Natural killer cell (primary cell): Measurements from ENCODE around the gene SPDL1. TPM values are rescaled to one million over a fixed set of nuclear protein-coding genes. Genes with fewer than 3 reads are reported as not detected.

Experiments used
- ATAC-seq, 3 donors: fragments of 150-1000 bp in 2 of 3; fragments of 200-7000 bp in 1 of 3; cut with Tn5 transposase; 1 replicate in 1 of 3; 2 replicates in 2 of 3; pipeline ENCODE4 v1.10.0; 2021; ENCODE audit warnings: mild to moderate bottlenecking in 2 of 3, moderate library complexity in 2 of 3
- DNase-seq, 2 donors: peaks; one replicate each; pipeline versions ENCODE4 v3.0.0 to v3.0.0-alpha.2; 2013 to 2021; ENCODE audit warnings: mixed read lengths in 1 of 2
- H3K27ac ChIP-seq: one replicate; pipeline ENCODE4 v1.5.1; 2013; ENCODE audit warnings: mild to moderate bottlenecking, low read length
- H3K27me3 ChIP-seq: one replicate; pipeline ENCODE4 v1.6.1; 2013; ENCODE audit warnings: low read length; ENCODE audit not compliant: control insufficient read depth, insufficient read depth
- H3K36me3 ChIP-seq: one replicate; pipeline ENCODE4 v1.6.1; 2013; ENCODE audit warnings: low read length; ENCODE audit not compliant: control insufficient read depth, insufficient read depth
- H3K4me1 ChIP-seq: one replicate; pipeline ENCODE4 v1.6.1; 2013; ENCODE audit warnings: low read length; ENCODE audit not compliant: control insufficient read depth, insufficient read depth
- H3K4me3 ChIP-seq: one replicate; pipeline ENCODE4 v1.5.1; 2013; ENCODE audit warnings: low read length
- H3K9me3 ChIP-seq: one replicate; pipeline ENCODE4 v1.6.1; 2013; ENCODE audit warnings: low read length; ENCODE audit not compliant: control insufficient read depth, insufficient read depth
- H3K27ac Mint-ChIP-seq, 2 donors: one replicate each; pipeline ENCODE4 v1.8.0; 2022; ENCODE audit warnings: mild to moderate bottlenecking in 2 of 2, mixed read lengths in 2 of 2, moderate library complexity in 1 of 2
- H3K27me3 Mint-ChIP-seq, 2 donors: one replicate each; pipeline ENCODE4 v1.8.0; 2022; ENCODE audit warnings: low read depth in 2 of 2, mixed read lengths in 2 of 2
- H3K36me3 Mint-ChIP-seq: one replicate; pipeline ENCODE4 v1.8.0; 2022; ENCODE audit warnings: mixed read lengths
- H3K4me1 Mint-ChIP-seq, 2 donors: one replicate each; pipeline ENCODE4 v1.8.0; 2022; ENCODE audit warnings: mixed read lengths in 2 of 2
- H3K4me3 Mint-ChIP-seq: one replicate; pipeline ENCODE4 v1.8.0; 2022; ENCODE audit warnings: mild to moderate bottlenecking, moderate library complexity, mixed read lengths
- H3K9me3 Mint-ChIP-seq, 2 donors: one replicate each; pipeline ENCODE4 v1.8.0; 2022; ENCODE audit warnings: mixed read lengths in 2 of 2
- WGBS: methylation state at CpG from one replicate; pipeline ENCODE4 v1.1.7; 2013; ENCODE audit warnings: missing lambda C conversion rate; ENCODE audit not compliant: insufficient coverage; 5-methylcytosine and 5-hydroxymethylcytosine counted together
- intact Hi-C: fragments of 100-400 bp; cut with micrococcal nuclease; formaldehyde crosslinking; loops from one replicate; pipeline ENCODE4 v1.14.2; 2022
- total RNA-seq, 4 donors: library from RNA; stranded (reverse); fragments of 120-200 nt in 1 of 4; gene quantifications; one replicate each; pipeline versions ENCODE4 v1.2.3 to v1.2.4, GENCODE V29; 2013 to 2022
- TF ChIP-seq, protein P1 (sequence below): fragments of 200-600 bp; IDR thresholded peaks from one replicate; pipeline ENCODE4 v1.8.0; 2022; ENCODE audit warnings: antibody characterized with exemption

SPDL1 gene
- total RNA-seq, 3 donors from 2014 or later (not counting 1 experiment from before 2014, with no cell fraction given), result 6.5 to 19.1 (median 10.2) TPM

DNA sequence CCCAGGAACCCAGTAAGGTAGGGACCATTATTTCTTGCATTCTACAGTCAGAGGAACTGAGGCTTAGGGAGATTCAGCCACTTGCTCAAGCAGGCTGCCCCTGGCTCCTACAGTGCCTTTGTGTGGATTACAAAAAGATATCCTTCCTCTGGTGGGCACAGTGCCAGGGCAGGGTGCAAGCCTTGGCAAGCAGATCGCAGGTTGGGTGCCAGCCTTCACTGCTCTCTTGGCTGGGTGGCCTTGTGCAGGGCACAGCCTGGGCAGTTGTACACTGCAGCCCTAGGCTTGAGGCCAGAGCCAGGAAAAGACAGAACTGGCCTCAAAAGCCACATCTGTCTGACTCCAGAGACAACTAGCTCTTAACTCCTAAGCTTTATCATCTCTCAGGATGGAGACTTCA is 68.5 kb downstream of the SPDL1 start:
- peak overlapping the region; percentile 90 to 94 for H3K27ac Mint-ChIP-seq
- Histone ChIP-seq H3K27ac (no peak overlapping the region), H3K9me3 (no peaks in the 10 kb centered on the region), H3K27me3 (no peaks in the 10 kb centered on the region), H3K4me3 (no peak overlapping the region), H3K36me3 (peaks cover 13% of the 10 kb centered on the region), H3K4me1 (peaks cover 90% of the 10 kb centered on the region)
- no peaks in the 10 kb centered on the region for H3K9me3 Mint-ChIP-seq
- DNase-seq (no peak), ATAC-seq (no peak)
- no peaks in the 10 kb centered on the region for H3K27me3 Mint-ChIP-seq
- no peaks in the 10 kb centered on the region for H3K36me3 Mint-ChIP-seq
- H3K4me1 Mint-ChIP-seq, result peaks cover 100% of the 10 kb centered on the region in 2 donors
- intact Hi-C loops, result no loop called here
- 0% methylated on average over 1 of the region's 1 CpG for WGBS
- no peak overlapping the region for H3K4me3 Mint-ChIP-seq
- TF ChIP-seq, protein P1, sequence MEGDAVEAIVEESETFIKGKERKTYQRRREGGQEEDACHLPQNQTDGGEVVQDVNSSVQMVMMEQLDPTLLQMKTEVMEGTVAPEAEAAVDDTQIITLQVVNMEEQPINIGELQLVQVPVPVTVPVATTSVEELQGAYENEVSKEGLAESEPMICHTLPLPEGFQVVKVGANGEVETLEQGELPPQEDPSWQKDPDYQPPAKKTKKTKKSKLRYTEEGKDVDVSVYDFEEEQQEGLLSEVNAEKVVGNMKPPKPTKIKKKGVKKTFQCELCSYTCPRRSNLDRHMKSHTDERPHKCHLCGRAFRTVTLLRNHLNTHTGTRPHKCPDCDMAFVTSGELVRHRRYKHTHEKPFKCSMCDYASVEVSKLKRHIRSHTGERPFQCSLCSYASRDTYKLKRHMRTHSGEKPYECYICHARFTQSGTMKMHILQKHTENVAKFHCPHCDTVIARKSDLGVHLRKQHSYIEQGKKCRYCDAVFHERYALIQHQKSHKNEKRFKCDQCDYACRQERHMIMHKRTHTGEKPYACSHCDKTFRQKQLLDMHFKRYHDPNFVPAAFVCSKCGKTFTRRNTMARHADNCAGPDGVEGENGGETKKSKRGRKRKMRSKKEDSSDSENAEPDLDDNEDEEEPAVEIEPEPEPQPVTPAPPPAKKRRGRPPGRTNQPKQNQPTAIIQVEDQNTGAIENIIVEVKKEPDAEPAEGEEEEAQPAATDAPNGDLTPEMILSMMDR, result no peak

- Mint-ChIP-seq H3K36me3 (no peaks in the 10 kb centered on the region), H3K4me1 (peaks cover 98% of the 10 kb centered on the region in 2 donors), H3K4me3 (no peak overlapping the region), H3K27ac (peak overlapping the region; percentile 90 to 94), H3K9me3 (no peaks in the 10 kb centered on the region), H3K27me3 (no peaks in the 10 kb centered on the region)
- WGBS, result 96% methylated on average over 4 of the region's 5 CpGs
- Histone ChIP-seq H3K27me3 (no peaks in the 10 kb centered on the region), H3K9me3 (no peaks in the 10 kb centered on the region), H3K27ac (no peak overlapping the region), H3K4me1 (peaks cover 81% of the 10 kb centered on the region), H3K4me3 (no peak overlapping the region), H3K36me3 (peaks cover 13% of the 10 kb centered on the region)
- ATAC-seq, result no peak
- no peak for DNase-seq
- TF ChIP-seq, protein P1, result no peak
- intact Hi-C loops, result no loop called here
Observed at GRCh38 chr5:169653091-169653490, 69.5 kb downstream of the SPDL1 start.

Other genes starting within 250 kb of the SPDL1 start
- 100 to 1,000 TPM; 317 to 361 (median 320) TPM for gene DOCK2, start 53.5 kb downstream of the SPDL1 start, total RNA-seq